Cardiac muscle cell (in vitro differentiated cells and primary cell): Measurements from ENCODE around the gene RGS2. TPM values are rescaled to one million over a fixed set of nuclear protein-coding genes. Genes with fewer than 3 reads are reported as not detected.

ENCODE experiments used
- DNase-seq, 2 donors: peaks; one replicate each; pipeline versions ENCODE4 v3.0.0 to v3.0.0-alpha.2; 2010 to 2017; ENCODE audit warnings: low read depth in 1 of 2, low spot score in 1 of 2
- H3K27ac ChIP-seq: fragments of 200-600 bp; sonication (generic); 2 replicates; pipeline ENCODE4 v1.5.1; 2016
- H3K27me3 ChIP-seq: fragments of 200-600 bp; sonication (generic); 2 replicates; pipeline ENCODE4 v1.6.0; 2016; ENCODE audit warnings: control low read depth
- H3K36me3 ChIP-seq: fragments of 200-600 bp; sonication (generic); 2 replicates; pipeline ENCODE4 v1.5.1; 2016; ENCODE audit warnings: control low read depth
- H3K4me1 ChIP-seq: fragments of 200-600 bp; sonication (generic); 2 replicates; pipeline ENCODE4 v1.8.1; 2017; ENCODE audit warnings: low read depth, mild to moderate bottlenecking, mixed run types
- H3K4me3 ChIP-seq: fragments of 200-600 bp; sonication (generic); 2 replicates; pipeline ENCODE4 v1.5.1; 2016; ENCODE audit warnings: mild to moderate bottlenecking
- H3K9me3 ChIP-seq: fragments of 200-600 bp; sonication (generic); 2 replicates; pipeline ENCODE4 v1.5.1; 2017; ENCODE audit warnings: low read depth, mild to moderate bottlenecking, control low read depth
- CTCF ChIP-seq: IDR thresholded peaks from 2 replicates; pipeline ENCODE4 v1.5.1; 2012; ENCODE audit warnings: low read depth, mild to moderate bottlenecking, low read length
- polyA plus RNA-seq: library from polyadenylated mRNA; unstranded; fragments of >200 nt; fragmentation: Nextera tagmentation; extraction: Ambion mirVana; gene quantifications from 2 replicates; pipeline ENCODE4 v1.2.1, GENCODE V29; 2016
- total RNA-seq: library from RNA; depleted of rRNA; stranded (reverse); fragments of >200 nt; gene quantifications from 2 replicates; pipeline ENCODE4 v1.2.3, GENCODE V29; 2016

RGS2 gene
- total and polyA plus RNA-seq, 2 experiments from 2014 or later, result 15.6 to 28.2 TPM

DNA sequence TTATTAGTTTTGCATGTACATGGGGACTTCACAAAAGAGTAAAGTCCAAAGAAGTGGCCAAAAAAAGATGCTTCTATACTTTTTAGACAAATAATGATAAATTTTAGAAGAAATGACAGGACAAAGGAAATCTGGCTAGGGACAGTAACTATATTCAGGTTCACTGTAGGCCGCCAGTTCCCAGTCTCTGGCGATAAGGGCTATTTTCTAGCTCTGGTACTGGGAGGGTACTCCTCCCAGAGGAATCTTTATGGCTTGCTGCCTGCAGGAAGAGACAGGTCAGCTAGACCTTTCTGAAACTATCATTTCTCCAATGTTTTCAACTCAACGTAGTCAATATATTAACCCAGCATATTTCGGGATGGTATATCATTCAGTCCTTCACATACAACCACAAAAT lies 37.5 kb upstream of the RGS2 start:
- peaks cover 5% of the 10 kb centered on the region for H3K4me1 ChIP-seq
- no peak for DNase-seq
- H3K27me3 ChIP-seq, result no peaks in the 10 kb centered on the region
- H3K27ac ChIP-seq, result no peak overlapping the region
- no peak for TF ChIP-seq CTCF
- H3K9me3 ChIP-seq, result no peaks in the 10 kb centered on the region
- H3K36me3 ChIP-seq, result no peaks in the 10 kb centered on the region
- no peak overlapping the region for H3K4me3 ChIP-seq

- TF ChIP-seq CTCF, result no peak
- Histone ChIP-seq H3K4me1 (no peaks in the 10 kb centered on the region), H3K9me3 (no peaks in the 10 kb centered on the region), H3K27ac (no peak overlapping the region), H3K36me3 (no peaks in the 10 kb centered on the region), H3K4me3 (no peak overlapping the region), H3K27me3 (no peaks in the 10 kb centered on the region)
- DNase-seq, result no peak
These were observed 33.2 kb upstream of the RGS2 start for GRCh38 chr1:192775631-192776030.

DNA sequence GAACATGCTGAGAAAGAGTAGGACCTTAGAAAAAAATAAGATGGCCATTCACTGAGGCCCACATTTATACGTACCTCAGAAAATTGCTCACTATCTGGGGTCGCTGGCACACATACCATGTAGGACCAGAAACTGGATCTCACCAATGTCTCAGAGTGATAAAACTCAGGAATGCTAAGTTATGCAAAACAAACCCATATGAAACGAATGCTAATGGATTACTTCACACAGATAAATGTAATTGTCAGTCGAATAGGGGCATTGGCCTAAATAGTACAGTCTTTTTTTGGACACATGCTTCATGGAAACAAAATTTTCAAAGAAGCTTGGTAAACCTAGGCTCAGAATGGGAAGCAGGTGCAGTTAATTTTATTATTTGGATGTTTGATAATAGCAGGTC lies 32.6 kb upstream of the RGS2 start:
- TF ChIP-seq CTCF, result no peak
- no peak for DNase-seq
- H3K36me3 ChIP-seq, result no peaks in the 10 kb centered on the region
- H3K4me3 ChIP-seq, result no peak overlapping the region
- H3K27ac ChIP-seq, result no peak overlapping the region
- no peaks in the 10 kb centered on the region for H3K9me3 ChIP-seq
- no peaks in the 10 kb centered on the region for H3K4me1 ChIP-seq
- H3K27me3 ChIP-seq, result no peaks in the 10 kb centered on the region

DNA sequence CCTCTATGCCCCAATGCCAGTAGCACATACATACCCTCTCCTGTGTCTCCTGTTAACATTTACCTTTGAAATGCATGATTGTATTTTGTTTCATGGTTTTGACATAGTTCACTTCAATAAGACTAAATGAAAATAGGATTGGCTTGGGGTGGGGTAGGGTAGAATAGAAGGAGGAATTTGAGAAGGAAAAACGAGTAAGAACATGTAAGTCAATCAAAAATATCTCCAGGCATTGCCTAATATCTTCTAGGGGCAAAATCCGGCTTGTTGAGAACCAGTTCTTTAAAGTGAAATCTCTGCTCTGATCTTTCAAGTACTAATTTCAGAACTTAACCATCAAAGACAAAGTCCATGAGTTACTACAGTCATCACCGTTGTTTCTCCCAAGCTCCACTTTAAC lies 31.8 kb upstream of the RGS2 start:
- no peaks in the 10 kb centered on the region for H3K9me3 ChIP-seq
- no peak for DNase-seq
- no peak for TF ChIP-seq CTCF

DNA sequence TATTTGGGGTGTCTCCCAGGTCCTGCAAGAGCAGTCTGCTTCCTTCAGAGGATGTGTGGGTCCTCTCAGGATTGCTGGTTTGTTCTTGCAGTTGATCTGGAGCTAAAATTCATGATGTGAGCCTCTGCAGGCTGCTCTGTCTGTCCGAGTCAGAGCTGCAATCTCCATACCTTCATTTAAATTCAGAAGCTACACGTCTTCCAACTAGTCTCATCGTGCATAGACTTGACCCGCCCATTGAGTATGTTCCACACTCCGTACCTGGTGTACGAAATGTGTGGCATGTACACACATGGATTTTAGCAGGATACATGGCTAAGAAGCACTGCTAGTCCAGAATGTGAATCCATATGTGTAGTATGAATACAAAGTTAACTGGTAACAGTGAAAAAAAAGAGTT lies 25.0 kb upstream of the RGS2 start:
- Histone ChIP-seq H3K4me3 (no peak overlapping the region), H3K4me1 (no peaks in the 10 kb centered on the region), H3K9me3 (no peaks in the 10 kb centered on the region), H3K36me3 (no peaks in the 10 kb centered on the region), H3K27ac (no peak overlapping the region), H3K27me3 (no peaks in the 10 kb centered on the region)
- DNase-seq, result no peak
- TF ChIP-seq CTCF, result no peak

More for the DNA sequence above, 31.8 kb upstream of the RGS2 start:
- H3K27me3 ChIP-seq, result no peaks in the 10 kb centered on the region
- H3K4me3 ChIP-seq, result no peak overlapping the region
- H3K4me1 ChIP-seq, result no peaks in the 10 kb centered on the region
- H3K36me3 ChIP-seq, result no peaks in the 10 kb centered on the region
- no peak overlapping the region for H3K27ac ChIP-seq

GRCh38 chr1:192784397-192784796 lies 24.4 kb upstream of the RGS2 start:
- Histone ChIP-seq H3K27ac (no peak overlapping the region), H3K27me3 (no peaks in the 10 kb centered on the region), H3K36me3 (no peaks in the 10 kb centered on the region), H3K4me1 (no peaks in the 10 kb centered on the region), H3K9me3 (no peaks in the 10 kb centered on the region), H3K4me3 (no peak overlapping the region)
- no peak for TF ChIP-seq CTCF
- no peak for DNase-seq
